CD14-positive monocyte (primary cell): ENCODE data around the gene FAM221B. TPM values are rescaled to one million over a fixed set of nuclear protein-coding genes. Genes with fewer than 3 reads are reported as not detected.

Experiments
- DNase-seq, 3 donors: peaks; one replicate each; pipeline ENCODE4 v3.0.0-alpha.2; 2011 to 2022
- H2AFZ ChIP-seq: 2 replicates; pipeline ENCODE4 v1.6.0; 2012; ENCODE audit warnings: mild to moderate bottlenecking, low read depth, low read length, inconsistent platforms; ENCODE audit not compliant: insufficient read depth, poor library complexity, severe bottlenecking
- H3K27ac ChIP-seq, 2 donors: 1 replicate in 1 of 2; 2 replicates in 1 of 2; pipeline ENCODE4 v1.5.1; 2012 to 2013; ENCODE audit warnings: low read length in 2 of 2, control low read depth in 1 of 2, inconsistent platforms in 1 of 2, low read depth in 1 of 2, mild to moderate bottlenecking in 1 of 2
- H3K27me3 ChIP-seq, 2 donors: one replicate each; pipeline versions ENCODE4 v1.6.0 to v1.6.1; 2011 to 2013; ENCODE audit warnings: low read length in 2 of 2; ENCODE audit not compliant: control insufficient read depth in 2 of 2, insufficient read depth in 2 of 2
- H3K36me3 ChIP-seq, 2 donors: replicated peaks in 1 of 2; 1 replicate in 1 of 2; 2 replicates in 1 of 2; pipeline versions ENCODE4 v1.5.1 to v1.6.1; 2012 to 2013; ENCODE audit warnings: low read length in 2 of 2, control low read depth in 1 of 2, inconsistent platforms in 1 of 2, mild to moderate bottlenecking in 1 of 2; ENCODE audit not compliant: insufficient read depth in 2 of 2, control insufficient read depth in 1 of 2
- H3K4me1 ChIP-seq, 2 donors: 1 replicate in 1 of 2; 2 replicates in 1 of 2; pipeline versions ENCODE4 v1.5.1 to v1.6.1; 2012 to 2013; ENCODE audit warnings: low read length in 2 of 2, control low read depth in 1 of 2, inconsistent platforms in 1 of 2, mild to moderate bottlenecking in 1 of 2, moderate library complexity in 1 of 2; ENCODE audit not compliant: insufficient read depth in 2 of 2, control insufficient read depth in 1 of 2
- H3K4me2 ChIP-seq: replicated peaks from 2 replicates; pipeline ENCODE3; 2012; ENCODE audit warnings: low read length, moderate library complexity, mild to moderate bottlenecking; ENCODE audit not compliant: poor library complexity, severe bottlenecking; ENCODE audit errors: extremely low read depth
- H3K4me3 ChIP-seq, 3 experiments: fragments of 200-600 bp in 1 of 3; sonication (generic) in 1 of 3; replicated peaks in 1 of 3; 1 replicate in 2 of 3; 2 replicates in 1 of 3; pipeline ENCODE4 v1.5.1; 2011 to 2013; ENCODE audit warnings: low read length in 3 of 3, mild to moderate bottlenecking in 3 of 3, control low read depth in 2 of 3, low read depth in 2 of 3, inconsistent platforms in 1 of 3, moderate library complexity in 1 of 3
- H3K79me2 ChIP-seq: 2 replicates; pipeline ENCODE4 v1.6.0; 2012; ENCODE audit warnings: mild to moderate bottlenecking, control low read depth, inconsistent platforms, low read length, moderate library complexity; ENCODE audit not compliant: insufficient read depth
- H3K9ac ChIP-seq: 2 replicates; pipeline ENCODE4 v1.6.0; 2017; ENCODE audit warnings: low read length, mild to moderate bottlenecking; ENCODE audit not compliant: insufficient read depth, poor library complexity, severe bottlenecking
- H3K9me3 ChIP-seq, 2 donors: replicated peaks in 1 of 2; 1 replicate in 1 of 2; 2 replicates in 1 of 2; pipeline versions ENCODE4 v1.5.1 to v1.6.1; 2012 to 2013; ENCODE audit warnings: low read length in 2 of 2, control low read depth in 1 of 2; ENCODE audit not compliant: control insufficient read depth in 1 of 2, insufficient read depth in 1 of 2
- H4K20me1 ChIP-seq: 2 replicates; pipeline ENCODE4 v1.6.0; 2012; ENCODE audit warnings: mild to moderate bottlenecking, low read length, control low read depth, moderate library complexity; ENCODE audit not compliant: insufficient read depth
- H3K27ac Mint-ChIP-seq, 7 donors: one replicate each; pipeline ENCODE4 v1.8.0; 2020; ENCODE audit warnings: mild to moderate bottlenecking in 7 of 7, mixed read lengths in 7 of 7, moderate library complexity in 6 of 7, inconsistent platforms in 2 of 7
- H3K27me3 Mint-ChIP-seq, 3 donors: one replicate each; pipeline ENCODE4 v1.8.0; 2021 to 2022; ENCODE audit warnings: low read depth in 3 of 3, mild to moderate bottlenecking in 3 of 3, mixed read lengths in 3 of 3, moderate library complexity in 3 of 3, inconsistent platforms in 1 of 3
- H3K36me3 Mint-ChIP-seq, 2 donors: one replicate each; pipeline ENCODE4 v1.8.0; 2020; ENCODE audit warnings: mixed read lengths in 2 of 2, inconsistent platforms in 1 of 2, mild to moderate bottlenecking in 1 of 2
- H3K4me1 Mint-ChIP-seq: one replicate; pipeline ENCODE4 v1.8.0; 2020; ENCODE audit warnings: mild to moderate bottlenecking, mixed read lengths
- H3K4me3 Mint-ChIP-seq, 2 donors: one replicate each; pipeline ENCODE4 v1.8.0; 2020; ENCODE audit warnings: mild to moderate bottlenecking in 2 of 2, mixed read lengths in 2 of 2, moderate library complexity in 1 of 2
- H3K9me3 Mint-ChIP-seq, 7 donors: one replicate each; pipeline ENCODE4 v1.8.0; 2020 to 2022; ENCODE audit warnings: mixed read lengths in 7 of 7, mild to moderate bottlenecking in 6 of 7, moderate library complexity in 6 of 7, inconsistent platforms in 2 of 7
- CTCF ChIP-seq: fragments of 200-600 bp; IDR thresholded peaks from one replicate; pipeline ENCODE4 v1.8.0; 2022; ENCODE audit warnings: antibody characterized with exemption, mild to moderate bottlenecking
- WGBS: methylation state at CpG from one replicate; pipeline ENCODE4 v1.1.5; 2013; ENCODE audit warnings: missing lambda C conversion rate; ENCODE audit not compliant: insufficient coverage; 5-methylcytosine and 5-hydroxymethylcytosine counted together
- intact Hi-C, 2 donors: fragments of 100-400 bp; cut with micrococcal nuclease; formaldehyde crosslinking; loops; one replicate each; pipeline versions ENCODE4 v1.15.0 to v1.15.1; 2023
- polyA plus RNA-seq, 3 donors: library from polyadenylated mRNA; depleted of rRNA in 1 of 3; unstranded in 2 of 3; stranded (reverse) in 1 of 3; fragments of 300-500 nt in 2 of 3; fragments of >200 nt in 1 of 3; fragmentation: Illumina TruSeq in 2 of 3; gene quantifications; 1 replicate in 2 of 3; 2 replicates in 1 of 3; pipeline ENCODE4 v1.2.3, GENCODE V29; 2012 to 2021

Gene FAM221B
- polyA plus RNA-seq, 3 donors: 0.05 to 0.63 TPM; not detected in 1

GRCh38 chr9:35863583-35863982, 35.1 kb upstream of the FAM221B start:
- Mint-ChIP-seq H3K27ac (peak overlapping the region in 1 of 7 donors; percentile 32), H3K4me3 (no peak overlapping the region), H3K4me1 (peaks cover 15% of the 10 kb centered on the region), H3K27me3 (peaks cover 20 to 40% (median 31%) of the 10 kb centered on the region in 3 donors), H3K36me3 (peaks cover under 1 to 2% of the 10 kb centered on the region in 2 donors), H3K9me3 (no peaks in the 10 kb centered on the region)
- no peak for DNase-seq
- Histone ChIP-seq H4K20me1 (no peaks in the 10 kb centered on the region), H3K9me3 (no peaks in the 10 kb centered on the region), H3K4me3 (no peak overlapping the region), H3K27ac (no peak overlapping the region), H3K36me3 (no peaks in the 10 kb centered on the region), H2AFZ (no peak overlapping the region), H3K27me3 (peaks cover 5 to 32% of the 10 kb centered on the region in 2 donors), H3K4me1 (peaks cover 0 to 10% of the 10 kb centered on the region in 2 donors), H3K4me2 (no peak overlapping the region), H3K9ac (no peak overlapping the region), H3K79me2 (no peaks in the 10 kb centered on the region)
- no peak for TF ChIP-seq CTCF
- WGBS: 87% methylated on average over 7 of the region's 8 CpGs
- intact Hi-C loops: no loop called here

GRCh38 chr9:35862328-35862727, 33.8 kb upstream of the FAM221B start:
- Mint-ChIP-seq H3K36me3 (peaks cover 0 to 2% of the 10 kb centered on the region in 2 donors), H3K9me3 (no peaks in the 10 kb centered on the region), H3K27me3 (peaks cover 21 to 45% (median 38%) of the 10 kb centered on the region in 3 donors), H3K4me3 (peak overlapping the region in 1 of 2 donors; percentile 44), H3K4me1 (peaks cover 23% of the 10 kb centered on the region), H3K27ac (no peak overlapping the region)
- no peaks in the 10 kb centered on the region for H4K20me1 ChIP-seq
- H3K4me2 ChIP-seq: no peak overlapping the region
- no peak for DNase-seq
- no peak overlapping the region for H3K4me3 ChIP-seq
- H3K9me3 ChIP-seq: no peaks in the 10 kb centered on the region
- TF ChIP-seq CTCF: no peak
- H3K27me3 ChIP-seq: peaks cover 5 to 32% of the 10 kb centered on the region in 2 donors
- no peak overlapping the region for H3K9ac ChIP-seq
- H2AFZ ChIP-seq: no peak overlapping the region
- H3K4me1 ChIP-seq: peaks cover 4 to 19% of the 10 kb centered on the region in 2 donors
- no peaks in the 10 kb centered on the region for H3K79me2 ChIP-seq
- no peak overlapping the region for H3K27ac ChIP-seq
- intact Hi-C loops: no loop called here
- WGBS: 97% methylated on average over 3 of the region's 4 CpGs
- no peaks in the 10 kb centered on the region for H3K36me3 ChIP-seq
